K562 (cell line): ENCODE data around the gene IGSF21. TPM values are rescaled to one million over a fixed set of nuclear protein-coding genes. Genes with fewer than 3 reads are reported as not detected.

Experiments used
- CBX3 ChIP-seq, 2 experiments: IDR thresholded peaks; 1 replicate in 1 of 2; 2 replicates in 1 of 2; pipeline ENCODE4 v1.6.1; 2012; ENCODE audit warnings: inconsistent platforms in 2 of 2, low read length in 2 of 2, borderline replicate concordance in 1 of 2, control low read depth in 1 of 2
- FOXK2 ChIP-seq, 2 experiments: fragments of 450-650 bp; IDR thresholded peaks in 1 of 2; conservative IDR thresholded peaks in 1 of 2; 2 replicates each; pipeline ENCODE4 v1.6.1; 2016; ENCODE audit warnings: low read depth in 2 of 2, mild to moderate bottlenecking in 1 of 2
- SIRT6 ChIP-seq: IDR thresholded peaks from one replicate; pipeline ENCODE4 v1.6.1; 2012; ENCODE audit warnings: low read depth, mild to moderate bottlenecking, control low read depth, inconsistent platforms, low read length, moderate library complexity
- ZNF282 ChIP-seq: sonication (generic); formaldehyde crosslinking; IDR thresholded peaks from 2 replicates; pipeline ENCODE4 v1.8.1; 2023; ENCODE audit warnings: missing genetic modification reagents
- polyA plus RNA-seq, 8 experiments: library from polyadenylated mRNA; depleted of rRNA in 4 of 8; stranded (reverse) in 5 of 8; unstranded in 3 of 8; fragments of >200 nt; fragmentation: Nextera tagmentation in 2 of 8; fragmentation: Illumina TruSeq in 1 of 8; extraction: Ambion mirVana in 2 of 8; extraction: Trizol in 1 of 8; gene quantifications; 2 replicates each; pipeline versions ENCODE4 v1.2.1 to v1.2.3, GENCODE V29; 2011 to 2014; ENCODE audit warnings: inconsistent platforms in 1 of 8, missing spikeins in 1 of 8
- total RNA-seq, 7 experiments: library from RNA; depleted of rRNA in 6 of 7; stranded (reverse); fragments of >200 nt in 6 of 7; fragmentation: Illumina TruSeq in 2 of 7; extraction: Trizol in 2 of 7; gene quantifications; 2 replicates each; pipeline versions ENCODE4 v1.2.1 to v1.2.3, GENCODE V29; 2011 to 2021; ENCODE audit warnings: low replicate concordance in 1 of 7
- TF ChIP-seq, protein P1 (sequence below): fragments of 450-650 bp; IDR thresholded peaks from one replicate; pipeline ENCODE4 v1.6.1; 2018; ENCODE audit warnings: mild to moderate bottlenecking, moderate library complexity; ENCODE audit not compliant: partially characterized antibody
- TF ChIP-seq, protein P2 (sequence below): fragments of 250-450 bp; sonication (Bioruptor Pico); IDR thresholded peaks from 2 replicates; pipeline ENCODE4 v1.4.0; 2020; ENCODE audit warnings: mild to moderate bottlenecking, moderate library complexity, borderline replicate concordance

Gene IGSF21
- total and polyA plus RNA-seq, 9 of the 15 experiments (the other 6 are each of a cell fraction or from before 2014, with no cell fraction given) = not detected

DNA sequence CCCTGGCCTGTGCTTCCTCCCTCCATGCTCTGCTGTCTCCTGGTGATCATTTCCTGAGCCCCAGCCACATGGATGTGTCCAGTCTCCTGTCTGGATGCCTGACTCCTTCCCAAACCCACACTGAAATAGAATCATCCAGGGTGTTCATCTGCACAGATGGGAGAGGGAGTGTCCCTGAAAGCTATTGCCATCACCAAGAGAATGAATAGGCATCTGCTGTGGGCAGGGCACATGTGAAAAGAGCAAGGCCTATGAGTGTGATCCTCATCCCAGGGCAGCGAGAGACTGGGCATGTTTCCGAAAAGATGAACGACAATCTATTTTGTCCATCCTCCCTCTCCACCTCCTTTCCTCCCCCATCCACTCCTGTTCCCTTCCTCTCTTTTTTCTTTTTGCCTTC lies 5.0 kb downstream of the IGSF21 start (continued):
- TF ChIP-seq, protein P1, sequence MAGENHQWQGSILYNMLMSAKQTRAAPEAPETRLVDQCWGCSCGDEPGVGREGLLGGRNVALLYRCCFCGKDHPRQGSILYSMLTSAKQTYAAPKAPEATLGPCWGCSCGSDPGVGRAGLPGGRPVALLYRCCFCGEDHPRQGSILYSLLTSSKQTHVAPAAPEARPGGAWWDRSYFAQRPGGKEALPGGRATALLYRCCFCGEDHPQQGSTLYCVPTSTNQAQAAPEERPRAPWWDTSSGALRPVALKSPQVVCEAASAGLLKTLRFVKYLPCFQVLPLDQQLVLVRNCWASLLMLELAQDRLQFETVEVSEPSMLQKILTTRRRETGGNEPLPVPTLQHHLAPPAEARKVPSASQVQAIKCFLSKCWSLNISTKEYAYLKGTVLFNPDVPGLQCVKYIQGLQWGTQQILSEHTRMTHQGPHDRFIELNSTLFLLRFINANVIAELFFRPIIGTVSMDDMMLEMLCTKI = no peak
- TF ChIP-seq, protein P2, sequence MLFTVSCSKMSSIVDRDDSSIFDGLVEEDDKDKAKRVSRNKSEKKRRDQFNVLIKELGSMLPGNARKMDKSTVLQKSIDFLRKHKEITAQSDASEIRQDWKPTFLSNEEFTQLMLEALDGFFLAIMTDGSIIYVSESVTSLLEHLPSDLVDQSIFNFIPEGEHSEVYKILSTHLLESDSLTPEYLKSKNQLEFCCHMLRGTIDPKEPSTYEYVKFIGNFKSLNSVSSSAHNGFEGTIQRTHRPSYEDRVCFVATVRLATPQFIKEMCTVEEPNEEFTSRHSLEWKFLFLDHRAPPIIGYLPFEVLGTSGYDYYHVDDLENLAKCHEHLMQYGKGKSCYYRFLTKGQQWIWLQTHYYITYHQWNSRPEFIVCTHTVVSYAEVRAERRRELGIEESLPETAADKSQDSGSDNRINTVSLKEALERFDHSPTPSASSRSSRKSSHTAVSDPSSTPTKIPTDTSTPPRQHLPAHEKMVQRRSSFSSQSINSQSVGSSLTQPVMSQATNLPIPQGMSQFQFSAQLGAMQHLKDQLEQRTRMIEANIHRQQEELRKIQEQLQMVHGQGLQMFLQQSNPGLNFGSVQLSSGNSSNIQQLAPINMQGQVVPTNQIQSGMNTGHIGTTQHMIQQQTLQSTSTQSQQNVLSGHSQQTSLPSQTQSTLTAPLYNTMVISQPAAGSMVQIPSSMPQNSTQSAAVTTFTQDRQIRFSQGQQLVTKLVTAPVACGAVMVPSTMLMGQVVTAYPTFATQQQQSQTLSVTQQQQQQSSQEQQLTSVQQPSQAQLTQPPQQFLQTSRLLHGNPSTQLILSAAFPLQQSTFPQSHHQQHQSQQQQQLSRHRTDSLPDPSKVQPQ (CRISPR knock-in tag) = no peak
- TF ChIP-seq CBX3 (IDR thresholded peaks at IDR 0.05; ENCODE audit: borderline replicate concordance in 1 of 2, low read length in 2 of 2) (no peak), SIRT6 (no peak), FOXK2 (conservative IDR thresholded peaks at IDR 0.05 in 1 of 2, IDR thresholded peaks at IDR 0.05 in 1 of 2; ENCODE audit: low read depth in 2 of 2) (no peak), ZNF282 (CRISPR knock-in tag) (no peak)
